Astrocyte of the spinal cord (primary cell): ENCODE measurements around the gene SPG11.
"Not testable (repeated sequence)": the region's sequence is repeated elsewhere in the genome, so short reads cannot be mapped to it uniquely, and the experiment has no call there.

Experiments
- DNase-seq: peaks from one replicate; pipeline ENCODE4 v3.0.0; 2011; ENCODE audit warnings: low read depth, low spot score
- H3K4me3 ChIP-seq: 2 replicates; pipeline ENCODE4 v1.5.1; 2011; ENCODE audit warnings: low read depth, mild to moderate bottlenecking, low read length, moderate library complexity
- in situ Hi-C: cut with HindIII; loops from 2 replicates; pipeline ENCODE4 v1.10.0; 2017; ENCODE audit warnings: low sequenced_read_pairs
- TF ChIP-seq, protein P1 (sequence below): IDR thresholded peaks from 2 replicates; pipeline ENCODE4 v1.5.1; 2012; ENCODE audit warnings: low read depth, mild to moderate bottlenecking, low read length, inconsistent platforms

The SPG11 gene

DNA sequence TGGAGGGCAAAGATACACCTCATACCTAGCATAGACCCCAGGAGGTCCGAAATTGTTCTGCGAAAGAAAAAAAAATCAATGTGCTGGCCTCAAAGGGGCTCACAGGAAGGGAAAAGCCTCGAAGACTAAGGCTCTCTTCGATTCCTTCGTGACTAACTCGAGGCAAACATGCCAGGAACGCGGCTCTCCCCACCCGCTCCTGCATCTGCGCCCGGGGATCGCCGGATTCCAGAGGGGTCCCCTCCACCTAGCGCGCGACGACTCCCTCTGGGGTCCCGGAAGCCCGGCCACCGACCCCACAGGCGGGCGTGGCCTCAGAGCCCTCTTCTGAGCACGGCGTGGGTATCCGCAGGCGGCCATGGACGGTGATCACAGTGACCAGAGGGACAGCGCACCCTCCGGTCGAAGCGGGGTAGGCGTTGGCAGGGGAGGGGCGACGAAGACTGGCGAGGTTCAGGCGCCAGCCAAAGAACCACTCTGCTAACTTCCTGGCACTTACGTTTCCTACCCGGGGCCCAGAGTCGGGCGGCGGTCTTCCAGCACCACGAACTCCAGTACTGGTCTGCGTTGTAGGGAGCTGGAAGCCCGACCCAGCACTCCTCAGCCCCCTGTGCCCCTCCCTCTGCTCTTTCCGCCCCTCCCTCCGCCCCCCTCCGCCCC, 127.0 kb downstream of the SPG11 start:
- in situ Hi-C loops, result no loop called here
- peak overlapping the region; percentile 69 for H3K4me3 ChIP-seq
- TF ChIP-seq, protein P1, sequence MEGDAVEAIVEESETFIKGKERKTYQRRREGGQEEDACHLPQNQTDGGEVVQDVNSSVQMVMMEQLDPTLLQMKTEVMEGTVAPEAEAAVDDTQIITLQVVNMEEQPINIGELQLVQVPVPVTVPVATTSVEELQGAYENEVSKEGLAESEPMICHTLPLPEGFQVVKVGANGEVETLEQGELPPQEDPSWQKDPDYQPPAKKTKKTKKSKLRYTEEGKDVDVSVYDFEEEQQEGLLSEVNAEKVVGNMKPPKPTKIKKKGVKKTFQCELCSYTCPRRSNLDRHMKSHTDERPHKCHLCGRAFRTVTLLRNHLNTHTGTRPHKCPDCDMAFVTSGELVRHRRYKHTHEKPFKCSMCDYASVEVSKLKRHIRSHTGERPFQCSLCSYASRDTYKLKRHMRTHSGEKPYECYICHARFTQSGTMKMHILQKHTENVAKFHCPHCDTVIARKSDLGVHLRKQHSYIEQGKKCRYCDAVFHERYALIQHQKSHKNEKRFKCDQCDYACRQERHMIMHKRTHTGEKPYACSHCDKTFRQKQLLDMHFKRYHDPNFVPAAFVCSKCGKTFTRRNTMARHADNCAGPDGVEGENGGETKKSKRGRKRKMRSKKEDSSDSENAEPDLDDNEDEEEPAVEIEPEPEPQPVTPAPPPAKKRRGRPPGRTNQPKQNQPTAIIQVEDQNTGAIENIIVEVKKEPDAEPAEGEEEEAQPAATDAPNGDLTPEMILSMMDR, result peak; percentile 56
- DNase-seq, result no peak

DNA sequence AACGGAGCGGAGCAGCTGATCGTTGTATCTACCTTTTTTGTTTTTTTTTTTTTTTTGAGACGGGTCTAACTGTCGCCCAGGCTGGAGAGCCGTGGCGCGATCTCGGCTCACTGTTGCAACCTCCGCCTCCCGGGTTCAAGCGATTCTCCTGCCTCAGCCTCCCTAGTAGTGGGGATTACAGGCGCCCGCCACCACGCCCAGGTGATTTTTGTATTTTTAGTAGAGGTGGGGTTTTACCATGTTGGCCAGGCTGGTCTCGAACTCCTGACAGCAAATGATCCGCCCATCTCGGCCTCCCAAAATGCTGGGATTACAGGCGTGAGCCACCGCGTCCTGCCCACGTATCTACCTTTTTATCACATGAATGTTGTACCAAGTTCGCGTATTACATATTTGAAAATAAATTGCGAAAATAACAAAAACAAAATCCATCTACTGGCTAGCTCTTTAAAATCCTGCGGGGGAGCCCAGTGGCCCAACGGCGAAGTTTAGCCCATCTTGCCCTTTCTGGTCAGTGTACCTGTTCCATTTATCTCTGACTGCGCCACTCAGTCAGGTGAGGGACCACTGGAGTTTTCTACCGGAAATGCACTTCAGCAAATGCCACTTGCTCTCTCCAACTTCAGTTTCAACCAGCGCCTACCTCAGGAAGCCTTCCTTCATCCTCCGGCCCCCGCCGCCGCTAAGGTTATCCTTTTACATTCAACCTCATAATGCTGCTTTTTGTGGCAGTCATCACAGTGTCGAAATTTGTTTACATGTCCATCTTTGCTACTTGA, 127.8 kb downstream of the SPG11 start:
- TF ChIP-seq, protein P1, result no peak
- H3K4me3 ChIP-seq, result peak overlapping the region; percentile 69
- in situ Hi-C loops, result no loop called here
- no peak for DNase-seq

DNA sequence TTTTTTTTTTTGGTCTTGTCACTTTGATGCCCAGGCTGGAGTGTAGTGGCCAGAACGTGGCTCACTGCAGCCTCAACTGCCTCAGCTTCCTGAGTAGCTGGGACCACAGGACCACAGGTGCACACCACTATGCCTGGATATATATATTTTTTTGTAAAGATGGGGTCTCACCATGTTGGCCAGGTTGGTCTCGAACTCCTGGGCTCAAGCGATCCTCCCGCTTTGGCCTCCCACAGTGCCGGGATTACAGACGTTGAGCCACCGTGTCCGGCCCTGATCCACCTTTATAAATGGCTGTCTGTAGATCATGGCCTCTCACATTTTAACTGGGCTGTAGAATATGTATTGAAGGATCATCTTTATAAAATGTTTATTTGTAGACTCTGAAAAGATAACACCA, 128.4 kb downstream of the SPG11 start:
- no peak for DNase-seq
- in situ Hi-C loops, result no loop called here
- no peak overlapping the region for H3K4me3 ChIP-seq
- TF ChIP-seq, protein P1, result no peak

DNA sequence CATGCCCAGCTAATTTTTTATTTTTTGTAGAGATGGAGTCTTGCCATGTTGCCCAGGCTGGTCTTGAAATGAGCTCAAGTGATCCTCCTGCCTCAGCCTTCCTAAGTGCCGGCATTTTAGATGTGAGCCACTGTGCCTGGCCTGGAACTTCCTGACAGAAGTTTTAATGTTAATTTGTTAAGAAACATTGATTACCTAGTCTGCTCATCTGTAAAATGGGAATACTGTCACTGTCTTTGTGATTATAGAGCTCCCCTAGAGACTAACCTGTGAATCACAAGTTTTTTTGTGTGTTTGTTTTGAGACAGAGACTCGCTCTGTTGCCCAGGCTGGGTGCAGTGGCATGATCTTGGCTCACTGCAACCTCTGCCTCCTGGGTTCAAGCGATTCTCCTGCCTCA, 130.8 kb downstream of the SPG11 start:
- no peak for DNase-seq
- TF ChIP-seq, protein P1, result no peak
- H3K4me3 ChIP-seq, result no peak overlapping the region
- in situ Hi-C loops, result no loop called here

DNA sequence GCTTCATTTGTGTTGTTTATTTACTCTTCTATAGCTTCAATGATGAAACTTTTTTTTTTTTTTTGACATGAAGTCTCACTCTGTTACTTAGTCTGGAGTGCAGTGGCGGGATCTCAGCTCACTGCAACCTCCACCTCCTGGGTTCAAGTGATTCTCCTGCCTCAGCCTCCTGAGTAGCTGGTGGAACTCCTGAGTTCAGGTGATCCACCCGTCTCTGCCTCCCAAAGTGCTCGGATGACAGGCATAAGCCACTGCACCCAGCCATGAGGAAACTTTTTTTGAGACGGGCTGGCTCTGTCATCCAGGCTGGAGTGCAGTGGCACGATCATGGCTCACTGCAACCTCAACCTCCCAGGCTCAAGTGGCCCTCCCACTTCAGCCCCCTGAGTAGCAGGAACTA, 131.2 kb downstream of the SPG11 start:
- in situ Hi-C loops, DNase-seq, H3K4me3 ChIP-seq: not testable (repeated sequence)

DNA sequence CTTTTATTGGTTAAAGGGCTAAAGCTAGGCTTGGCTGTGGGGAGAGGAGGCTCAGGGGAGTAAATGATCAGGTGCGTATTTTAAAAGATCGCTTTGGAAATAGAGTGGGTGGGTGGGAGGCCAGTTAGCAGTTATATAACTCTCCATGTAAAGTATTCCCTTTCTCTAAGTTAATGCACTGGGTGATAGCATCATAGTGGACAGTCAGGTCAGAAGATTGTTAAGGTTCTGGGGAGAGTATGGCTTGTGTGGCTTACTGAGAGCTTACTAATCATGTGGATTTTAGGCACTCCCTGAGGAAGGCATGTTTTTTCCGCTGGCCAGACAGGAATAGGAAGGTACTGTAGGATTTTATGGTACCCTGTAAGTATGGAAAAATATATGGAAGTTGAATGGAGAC, 132.8 kb downstream of the SPG11 start:
- H3K4me3 ChIP-seq, result no peak overlapping the region
- TF ChIP-seq, protein P1, result no peak
- in situ Hi-C loops, result no loop called here
- no peak for DNase-seq
